Trophoblast cell (in vitro differentiated cells and primary cell): ENCODE measurements around the gene CLNK.

Experiments used
- DNase-seq, 2 donors: peaks; one replicate each; pipeline ENCODE4 v3.0.0-alpha.2; 2016
- H2AFZ ChIP-seq: 2 replicates; pipeline ENCODE4 v1.6.1; 2013; ENCODE audit warnings: low read length, moderate library complexity, mild to moderate bottlenecking; ENCODE audit not compliant: insufficient read depth, poor library complexity
- H2AK5ac ChIP-seq: 2 replicates; pipeline ENCODE4 v1.6.1; 2013; ENCODE audit warnings: mild to moderate bottlenecking, low read length
- H2BK120ac ChIP-seq: 2 replicates; pipeline ENCODE4 v1.6.1; 2013; ENCODE audit warnings: low read length, mild to moderate bottlenecking, moderate library complexity; ENCODE audit not compliant: insufficient read depth, poor library complexity
- H2BK12ac ChIP-seq: 2 replicates; pipeline ENCODE4 v1.6.1; 2013; ENCODE audit warnings: mild to moderate bottlenecking, low read length, moderate library complexity
- H2BK5ac ChIP-seq: 2 replicates; pipeline ENCODE4 v1.6.1; 2013; ENCODE audit warnings: low read length, low read depth, moderate library complexity, mild to moderate bottlenecking; ENCODE audit not compliant: poor library complexity
- H3K14ac ChIP-seq: 2 replicates; pipeline ENCODE4 v1.6.1; 2013; ENCODE audit warnings: mild to moderate bottlenecking, low read length
- H3K18ac ChIP-seq: 2 replicates; pipeline ENCODE4 v1.6.1; 2013; ENCODE audit warnings: mild to moderate bottlenecking, low read length
- H3K23ac ChIP-seq: 2 replicates; pipeline ENCODE4 v1.6.1; 2013; ENCODE audit warnings: low read length
- H3K27ac ChIP-seq: 2 replicates; pipeline ENCODE4 v1.5.1; 2013; ENCODE audit warnings: low read depth, mild to moderate bottlenecking, inconsistent platforms, low read length, moderate library complexity
- H3K27me3 ChIP-seq: 2 replicates; pipeline ENCODE4 v1.6.1; 2013; ENCODE audit warnings: inconsistent platforms, mild to moderate bottlenecking, low read length, moderate library complexity; ENCODE audit not compliant: insufficient read depth
- H3K36me3 ChIP-seq, 2 experiments: 1 replicate in 1 of 2; 2 replicates in 1 of 2; pipeline ENCODE4 v1.6.1; 2013; ENCODE audit warnings: low read length in 2 of 2, mild to moderate bottlenecking in 2 of 2, moderate library complexity in 1 of 2; ENCODE audit not compliant: insufficient read depth in 2 of 2, control insufficient read depth in 1 of 2
- H3K4ac ChIP-seq: 2 replicates; pipeline ENCODE4 v1.6.1; 2013; ENCODE audit warnings: low read depth, mild to moderate bottlenecking, low read length, moderate library complexity
- H3K4me1 ChIP-seq, 2 experiments: 1 replicate in 1 of 2; 2 replicates in 1 of 2; pipeline ENCODE4 v1.6.1; 2013; ENCODE audit warnings: low read length in 2 of 2, mild to moderate bottlenecking in 2 of 2, moderate library complexity in 1 of 2; ENCODE audit not compliant: insufficient read depth in 2 of 2, control insufficient read depth in 1 of 2
- H3K4me2 ChIP-seq: 2 replicates; pipeline ENCODE4 v1.6.1; 2013; ENCODE audit warnings: inconsistent platforms, mild to moderate bottlenecking, low read length, moderate library complexity
- H3K4me3 ChIP-seq: 2 replicates; pipeline ENCODE4 v1.5.1; 2013; ENCODE audit warnings: mild to moderate bottlenecking, low read depth, low read length, inconsistent platforms
- H3K79me1 ChIP-seq: one replicate; pipeline ENCODE4 v1.6.1; 2013; ENCODE audit warnings: low read length
- H3K79me2 ChIP-seq: 2 replicates; pipeline ENCODE4 v1.6.1; 2013; ENCODE audit warnings: low read length, mild to moderate bottlenecking; ENCODE audit not compliant: control insufficient read depth, insufficient read depth, poor library complexity
- H3K9ac ChIP-seq: 2 replicates; pipeline ENCODE4 v1.6.1; 2013; ENCODE audit warnings: mild to moderate bottlenecking, low read length
- H3K9me3 ChIP-seq: 2 replicates; pipeline ENCODE4 v1.6.1; 2013; ENCODE audit warnings: low read depth, mild to moderate bottlenecking, control low read depth, inconsistent platforms, low read length; ENCODE audit not compliant: insufficient read depth
- H4K12ac ChIP-seq: 2 replicates; pipeline ENCODE4 v1.6.1; 2013; ENCODE audit warnings: low read depth, mild to moderate bottlenecking, low read length, moderate library complexity
- H4K8ac ChIP-seq: 2 replicates; pipeline ENCODE4 v1.6.1; 2013; ENCODE audit warnings: low read depth, mild to moderate bottlenecking, low read length, moderate library complexity
- H4K91ac ChIP-seq: one replicate; pipeline ENCODE4 v1.6.1; 2013; ENCODE audit warnings: low read depth, mild to moderate bottlenecking, low read length, moderate library complexity
- WGBS: extraction: QIAGEN DNeasy Blood & Tissue Kit; methylation state at CpG from one replicate; pipeline ENCODE4 v1.1.7; 2013; ENCODE audit warnings: missing lambda C conversion rate; ENCODE audit not compliant: insufficient read length, insufficient coverage; ENCODE audit errors: extremely low coverage; 5-methylcytosine and 5-hydroxymethylcytosine counted together

Gene CLNK

DNA sequence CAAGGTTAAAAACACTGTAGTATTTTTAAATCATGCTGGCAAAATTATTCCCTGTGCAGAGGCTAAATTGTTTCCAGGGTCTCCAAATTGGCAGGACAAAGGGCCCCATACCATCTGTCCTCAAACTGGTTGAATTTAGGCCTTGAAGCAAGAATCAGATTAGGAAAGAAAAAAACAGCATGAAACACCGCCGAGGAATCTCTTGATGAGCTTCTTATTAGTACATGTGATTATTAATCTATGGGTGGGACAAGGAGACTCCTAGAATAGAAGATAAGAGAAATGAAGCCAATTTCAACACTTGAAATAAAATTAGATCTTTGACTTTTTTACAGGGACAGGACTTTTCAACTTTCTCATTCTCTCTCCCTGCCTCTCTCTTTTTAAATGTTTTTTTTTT lies 7.1 kb upstream of the CLNK start:
- no peak overlapping the region for H2AK5ac ChIP-seq
- H3K4me1 ChIP-seq: peaks cover 0 to 3% of the 10 kb centered on the region in 2 experiments
- H3K27me3 ChIP-seq: no peaks in the 10 kb centered on the region
- no peak overlapping the region for H4K91ac ChIP-seq
- H2BK5ac ChIP-seq: no peak overlapping the region
- no peak overlapping the region for H3K9ac ChIP-seq
- no peak overlapping the region for H3K4me3 ChIP-seq
- no peak overlapping the region for H3K27ac ChIP-seq
- no peak overlapping the region for H3K4me2 ChIP-seq
- H4K12ac ChIP-seq: no peak overlapping the region
- H3K23ac ChIP-seq: no peak overlapping the region
- H2AFZ ChIP-seq: no peak overlapping the region
- no peak overlapping the region for H3K18ac ChIP-seq
- no peak overlapping the region for H4K8ac ChIP-seq
- no peaks in the 10 kb centered on the region for H3K79me2 ChIP-seq
- no peak for DNase-seq
- no CpG with 5 or more reads among the region's 2 CpGs for WGBS
- no peak overlapping the region for H2BK120ac ChIP-seq
- H3K79me1 ChIP-seq: no peaks in the 10 kb centered on the region
- H3K36me3 ChIP-seq: no peaks in the 10 kb centered on the region
- no peak overlapping the region for H3K4ac ChIP-seq
- H3K14ac ChIP-seq: no peak overlapping the region
- H2BK12ac ChIP-seq: no peak overlapping the region
- peaks cover 2% of the 10 kb centered on the region for H3K9me3 ChIP-seq

DNA sequence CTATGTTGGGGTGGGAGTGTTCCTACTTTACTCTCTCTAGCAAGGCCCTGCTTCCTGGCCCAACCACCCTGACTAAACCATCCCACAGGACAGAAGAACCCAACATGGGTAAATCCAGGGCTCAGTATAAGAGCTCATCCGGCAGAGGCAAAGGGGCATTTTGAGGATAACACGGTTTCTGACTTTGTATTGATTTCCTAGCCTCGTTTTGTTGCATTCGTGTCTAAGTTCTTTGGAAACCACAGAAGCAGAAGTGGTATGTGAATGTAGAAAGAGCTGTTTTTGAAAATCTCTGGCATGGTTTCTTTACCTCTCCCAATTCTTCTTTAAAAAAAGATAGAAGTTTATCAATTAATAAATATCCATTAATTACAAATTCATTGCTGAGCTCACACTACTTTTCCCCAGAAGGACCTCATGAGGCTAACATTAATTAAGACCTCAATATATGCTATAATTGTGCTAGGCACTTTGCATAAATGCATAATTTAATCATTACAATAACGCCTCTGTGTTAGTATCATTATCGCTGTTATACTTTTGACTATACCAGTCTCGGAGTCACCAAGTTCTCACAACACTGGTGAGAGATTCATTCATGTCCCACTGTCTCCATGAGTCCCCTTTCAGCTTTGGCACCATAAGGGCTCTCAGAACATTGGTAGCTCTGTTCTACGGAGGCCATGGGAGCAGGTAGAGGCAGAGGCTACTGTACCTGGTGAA lies 5.8 kb upstream of the CLNK start:
- no peaks in the 10 kb centered on the region for H3K79me1 ChIP-seq
- no peak overlapping the region for H4K12ac ChIP-seq
- H2AK5ac ChIP-seq: no peak overlapping the region
- no peak overlapping the region for H2AFZ ChIP-seq
- H3K9ac ChIP-seq: no peak overlapping the region
- H3K36me3 ChIP-seq: no peaks in the 10 kb centered on the region
- H3K14ac ChIP-seq: no peak overlapping the region
- H3K4me3 ChIP-seq: no peak overlapping the region
- H3K18ac ChIP-seq: no peak overlapping the region
- no peak overlapping the region for H2BK5ac ChIP-seq
- no peak overlapping the region for H2BK120ac ChIP-seq
- H3K23ac ChIP-seq: no peak overlapping the region
- no peak overlapping the region for H4K8ac ChIP-seq
- no peaks in the 10 kb centered on the region for H3K9me3 ChIP-seq
- peaks cover 0 to 3% of the 10 kb centered on the region in 2 experiments for H3K4me1 ChIP-seq
- no peak for DNase-seq
- WGBS: no CpG with 5 or more reads among the region's 8 CpGs
- no peak overlapping the region for H3K4me2 ChIP-seq
- no peak overlapping the region for H4K91ac ChIP-seq
- H2BK12ac ChIP-seq: no peak overlapping the region
- H3K27ac ChIP-seq: no peak overlapping the region
- H3K27me3 ChIP-seq: no peaks in the 10 kb centered on the region
- no peak overlapping the region for H3K4ac ChIP-seq
- H3K79me2 ChIP-seq: no peaks in the 10 kb centered on the region

DNA sequence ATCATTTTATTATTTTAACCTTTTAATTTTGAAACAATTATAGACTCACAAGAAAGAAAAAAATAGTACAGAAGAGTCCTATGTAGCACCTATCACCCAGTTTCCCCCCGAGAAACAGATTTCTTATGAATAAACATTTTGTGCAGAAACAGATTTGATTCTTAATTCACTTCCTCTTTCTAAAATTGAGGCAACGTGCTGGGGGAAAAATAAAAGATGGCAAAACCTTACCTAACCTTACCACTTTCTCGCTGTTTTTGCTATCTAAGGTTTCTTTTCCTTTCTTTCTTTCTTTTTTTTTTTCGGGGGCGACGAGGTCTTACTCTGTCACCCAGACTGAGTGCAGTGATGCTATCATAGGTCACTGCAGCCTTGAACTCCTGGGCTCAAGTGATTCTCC lies 4.3 kb upstream of the CLNK start:
- Histone ChIP-seq H3K23ac (no peak overlapping the region), H2BK120ac (no peak overlapping the region), H4K8ac (no peak overlapping the region), H3K18ac (no peak overlapping the region), H3K4me3 (no peak overlapping the region), H2BK5ac (no peak overlapping the region), H2AK5ac (no peak overlapping the region), H3K9ac (no peak overlapping the region), H3K79me1 (no peaks in the 10 kb centered on the region), H4K91ac (no peak overlapping the region), H3K9me3 (no peaks in the 10 kb centered on the region), H3K27ac (no peak overlapping the region), H3K27me3 (no peaks in the 10 kb centered on the region), H3K4ac (no peak overlapping the region), H3K36me3 (no peaks in the 10 kb centered on the region), H3K79me2 (no peaks in the 10 kb centered on the region), H4K12ac (no peak overlapping the region), H3K14ac (no peak overlapping the region), H2AFZ (no peak overlapping the region), H2BK12ac (no peak overlapping the region), H3K4me1 (peaks cover 0 to 3% of the 10 kb centered on the region in 2 experiments), H3K4me2 (no peak overlapping the region)
- no CpG with 5 or more reads among the region's 6 CpGs for WGBS
- no peak for DNase-seq

DNA sequence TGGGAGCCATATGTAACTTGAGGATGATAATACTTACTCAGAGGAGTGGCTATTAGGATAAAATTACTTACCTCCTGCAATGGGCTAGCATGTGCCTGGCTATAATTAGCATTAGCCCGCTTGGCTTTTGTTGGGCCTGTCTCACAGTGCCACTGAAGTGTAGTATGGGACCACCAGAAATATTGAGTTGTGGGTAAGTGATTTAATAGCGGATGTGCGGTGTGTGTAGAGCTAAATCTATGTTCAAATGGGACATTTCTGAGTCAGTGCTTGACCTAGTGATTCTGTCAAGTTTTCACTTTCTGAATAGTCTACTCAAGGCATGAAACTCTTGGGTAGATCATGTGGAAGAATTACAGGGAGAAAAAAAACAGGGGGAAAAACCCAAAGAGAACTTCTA lies 3.5 kb upstream of the CLNK start:
- no CpG with 5 or more reads among the region's 3 CpGs for WGBS
- no peak for DNase-seq
- no peaks in the 10 kb centered on the region for H3K27me3 ChIP-seq
- no peak overlapping the region for H3K23ac ChIP-seq
- no peak overlapping the region for H3K18ac ChIP-seq
- H3K4me1 ChIP-seq: peaks cover 0 to 3% of the 10 kb centered on the region in 2 experiments
- no peak overlapping the region for H2AFZ ChIP-seq
- H2BK5ac ChIP-seq: no peak overlapping the region
- no peak overlapping the region for H4K91ac ChIP-seq
- H3K79me1 ChIP-seq: no peaks in the 10 kb centered on the region
- no peaks in the 10 kb centered on the region for H3K36me3 ChIP-seq
- no peaks in the 10 kb centered on the region for H3K9me3 ChIP-seq
- no peak overlapping the region for H3K9ac ChIP-seq
- H2AK5ac ChIP-seq: no peak overlapping the region
- H3K79me2 ChIP-seq: no peaks in the 10 kb centered on the region
- H2BK12ac ChIP-seq: no peak overlapping the region
- H3K4ac ChIP-seq: no peak overlapping the region
- no peak overlapping the region for H2BK120ac ChIP-seq
- no peak overlapping the region for H4K12ac ChIP-seq
- H3K4me3 ChIP-seq: no peak overlapping the region
- H3K4me2 ChIP-seq: no peak overlapping the region
- H3K27ac ChIP-seq: no peak overlapping the region
- no peak overlapping the region for H3K14ac ChIP-seq
- H4K8ac ChIP-seq: no peak overlapping the region
